NCI-H1092 (cell line): ENCODE data around the gene LRRN4.

Experiments used
- DNase-seq: peaks from one replicate; lab custom pipeline; 2025; lab: John Stamatoyannopoulos, UW

LRRN4 gene

GRCh38 chr20:6030453-6031080 lies 23.3 kb downstream of the LRRN4 start:
- DNase-seq, result no peak

- no peak for DNase-seq
These were observed 24.3 kb downstream of the LRRN4 start for GRCh38 chr20:6029538-6029937.

GRCh38 chr20:6028818-6029217 lies 25.0 kb downstream of the LRRN4 start:
- no peak for DNase-seq

GRCh38 chr20:6026051-6026450 lies 27.8 kb downstream of the LRRN4 start:
- no peak for DNase-seq

- no peak for DNase-seq
These were observed 29.1 kb downstream of the LRRN4 start for GRCh38 chr20:6024768-6025167.

GRCh38 chr20:6017880-6018279 lies 36.0 kb downstream of the LRRN4 start:
- no peak for DNase-seq

GRCh38 chr20:6017467-6017866 lies 36.4 kb downstream of the LRRN4 start:
- no peak for DNase-seq

GRCh38 chr20:6014957-6015356 lies 38.9 kb downstream of the LRRN4 start:
- no peak for DNase-seq

- no peak for DNase-seq
These were observed 39.8 kb downstream of the LRRN4 start for GRCh38 chr20:6014017-6014416.

GRCh38 chr20:6012179-6012578 lies 41.7 kb downstream of the LRRN4 start:
- no peak for DNase-seq

GRCh38 chr20:6008254-6008653 lies 45.6 kb downstream of the LRRN4 start:
- no peak for DNase-seq

GRCh38 chr20:6007529-6008103 lies 46.2 kb downstream of the LRRN4 start:
- DNase-seq, result no peak

GRCh38 chr20:6007094-6007528 lies 46.7 kb downstream of the LRRN4 start:
- no peak for DNase-seq

- no peak for DNase-seq
These were observed 47.3 kb downstream of the LRRN4 start for GRCh38 chr20:6006603-6006949.

- no peak for DNase-seq
These were observed 53.0 kb downstream of the LRRN4 start for GRCh38 chr20:6000871-6001270.

- no peak for DNase-seq
These were observed 54.1 kb downstream of the LRRN4 start for GRCh38 chr20:5999783-6000182.

GRCh38 chr20:5996765-5997164 lies 57.1 kb downstream of the LRRN4 start:
- no peak for DNase-seq

- DNase-seq, result no peak
These were observed 62.0 kb downstream of the LRRN4 start for GRCh38 chr20:5991623-5992441.

- DNase-seq, result no peak
These were observed 62.9 kb downstream of the LRRN4 start for GRCh38 chr20:5990946-5991345.
